HPDE6-E6E7 (cell line): ENCODE results near the gene DNASE1L2.
"Not testable (repeated sequence)": the region's sequence is repeated elsewhere in the genome, so short reads cannot be mapped to it uniquely, and the experiment has no call there.

ENCODE experiments used
- DNase-seq: peaks from one replicate; pipeline ENCODE4 v3.0.0; 2011; ENCODE audit warnings: missing footprints; ENCODE audit errors: extremely low spot score

The DNASE1L2 gene

GRCh38 chr16:2203119-2203688, 33.0 kb upstream of the DNASE1L2 start:
- not testable (repeated sequence) for DNase-seq

- no peak for DNase-seq
Measured at GRCh38 chr16:2204416-2205103, 31.7 kb upstream of the DNASE1L2 start.

DNA sequence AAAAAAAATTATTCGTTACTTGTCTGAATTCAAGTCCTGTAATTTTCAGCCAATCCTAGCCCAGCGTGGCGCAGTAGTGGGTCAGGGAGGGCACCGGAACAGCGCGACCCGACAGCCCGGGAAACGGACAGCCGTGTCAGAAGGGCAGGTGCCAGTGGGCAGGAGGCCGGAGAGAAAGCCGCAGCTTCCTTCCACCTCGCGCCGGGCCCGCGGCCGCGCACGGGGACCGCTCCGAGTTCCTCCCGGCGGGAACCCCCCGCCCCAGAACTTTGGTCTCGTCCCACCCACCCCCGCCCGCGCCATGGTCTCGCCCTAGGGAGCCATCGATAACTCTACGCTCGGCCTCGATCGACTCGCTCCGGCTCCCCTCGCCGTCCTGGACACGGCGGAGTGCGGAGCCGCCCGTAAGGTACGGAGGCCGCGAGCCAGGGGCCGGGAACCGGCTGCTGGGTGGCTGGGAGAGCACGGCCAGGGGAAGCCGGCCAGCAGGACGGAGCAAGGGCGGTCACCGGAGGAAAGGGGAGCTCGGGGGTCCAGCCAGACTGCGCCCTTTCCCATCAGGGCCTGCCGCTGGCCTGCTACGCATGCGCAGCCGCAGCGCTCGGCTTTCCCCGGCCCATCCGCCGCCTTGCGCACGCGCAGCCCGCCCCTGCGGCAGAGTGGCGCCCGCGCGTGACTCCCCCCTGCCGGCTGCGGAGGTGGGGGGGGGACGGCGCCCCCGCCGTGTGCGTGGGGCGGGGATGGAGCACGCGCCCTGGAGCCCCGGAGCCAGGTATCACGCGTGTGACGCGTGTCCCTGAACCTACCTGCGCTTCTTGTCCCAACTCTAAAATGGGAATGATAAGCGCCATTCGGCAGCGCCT, 30.9 kb upstream of the DNASE1L2 start, which contains the start of gene MLST8:
Gene MLST8 (plus strand): TSS at position 351 of the 863 bp plus-strand sequence. CDS start 632 bp downstream, outside the sequence.
- peak; percentile 97 for DNase-seq

- DNase-seq, result no peak
Measured at GRCh38 chr16:2205967-2206313, 30.3 kb upstream of the DNASE1L2 start.

DNA sequence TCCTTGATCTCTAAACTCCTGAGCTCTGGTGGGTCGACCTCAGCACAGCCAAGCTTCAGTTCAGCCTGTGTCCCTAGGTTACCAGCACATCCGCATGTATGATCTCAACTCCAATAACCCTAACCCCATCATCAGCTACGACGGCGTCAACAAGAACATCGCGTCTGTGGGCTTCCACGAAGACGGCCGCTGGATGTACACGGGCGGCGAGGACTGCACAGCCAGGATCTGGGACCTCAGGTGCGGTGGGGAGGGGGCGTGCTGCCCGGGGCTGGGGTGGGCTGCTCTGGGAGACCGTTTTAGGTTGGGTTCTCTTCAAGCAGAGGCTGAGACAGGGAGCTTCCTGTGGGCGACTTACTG, 29.8 kb upstream of the DNASE1L2 start:
- DNase-seq, result no peak

GRCh38 chr16:2206780-2207433, 29.3 kb upstream of the DNASE1L2 start:
- DNase-seq, result no peak

GRCh38 chr16:2207872-2208271, 28.4 kb upstream of the DNASE1L2 start:
- no peak for DNase-seq

- no peak for DNase-seq
Measured at GRCh38 chr16:2208308-2208707, 27.9 kb upstream of the DNASE1L2 start.

GRCh38 chr16:2208772-2209171, 27.5 kb upstream of the DNASE1L2 start:
- DNase-seq, result no peak

- DNase-seq, result no peak
Measured at GRCh38 chr16:2209258-2210008, 26.8 kb upstream of the DNASE1L2 start.

DNA sequence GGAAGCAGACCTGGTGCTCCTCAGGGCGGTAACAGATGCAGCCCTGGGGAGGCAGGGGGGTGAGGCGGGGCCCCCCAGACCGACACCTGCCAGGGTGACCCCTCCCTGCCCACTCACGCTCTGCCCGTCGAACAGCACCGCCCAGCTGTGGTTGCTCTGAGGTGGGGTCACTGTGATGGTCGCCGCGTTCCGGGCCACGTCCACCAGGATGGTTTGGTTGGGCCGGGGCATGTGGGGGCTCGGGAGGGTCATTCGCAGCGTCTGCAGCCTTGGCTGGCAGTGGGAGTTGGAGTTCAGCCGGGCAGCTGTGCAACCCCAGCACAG, 26.3 kb upstream of the DNASE1L2 start:
- no peak for DNase-seq

DNA sequence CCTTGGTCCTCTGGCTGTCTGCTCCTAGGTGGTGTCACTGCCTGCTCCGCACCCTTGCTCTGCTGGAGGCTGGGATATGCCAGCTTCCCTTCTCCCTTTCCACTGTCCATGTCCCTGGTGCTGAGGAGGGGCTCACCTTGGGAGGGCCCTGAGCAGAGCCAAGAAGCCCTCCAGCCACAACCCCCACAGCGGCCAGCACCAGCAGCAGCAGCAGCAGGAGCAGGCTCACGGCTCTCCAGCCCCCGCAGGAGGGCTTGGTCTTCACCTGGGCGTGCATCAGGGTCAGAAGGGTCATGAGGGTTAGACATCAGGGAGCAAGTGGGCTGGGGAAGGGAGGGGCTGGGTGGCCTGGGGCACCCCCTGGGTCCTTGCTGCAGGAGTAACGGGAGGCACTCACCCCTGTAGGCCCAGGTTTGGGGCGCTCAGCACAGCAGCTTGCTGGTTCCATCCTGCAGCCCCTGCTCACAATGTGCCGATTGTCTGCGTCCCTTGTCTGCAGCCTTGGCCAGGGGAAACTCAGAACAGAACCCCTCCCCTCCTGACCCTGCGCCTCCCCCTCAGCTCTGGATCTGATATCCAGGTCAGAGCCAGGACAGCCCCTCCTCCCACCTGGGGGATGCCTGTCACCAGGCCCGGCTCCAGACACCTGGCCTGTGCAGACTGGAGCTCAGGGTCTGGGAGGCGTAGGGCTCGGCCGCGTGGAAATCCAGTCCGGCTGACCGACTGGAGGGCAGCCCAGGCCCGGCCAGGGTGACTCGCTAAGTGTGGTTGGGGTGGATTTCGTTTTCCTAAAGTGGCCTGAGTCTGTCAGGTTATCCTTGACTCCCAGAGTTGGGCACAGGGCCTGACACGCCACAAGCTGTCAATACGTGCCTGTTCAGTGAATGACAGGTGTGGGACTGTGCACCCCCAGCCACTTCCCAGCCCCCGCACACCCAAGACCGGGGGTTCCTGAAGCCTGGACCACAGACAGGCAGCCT, 25.6 kb upstream of the DNASE1L2 start, which contains the start of gene BRICD5:
Gene BRICD5 (minus strand): TSS at position 478 of the 980 bp plus-strand sequence. CDS start 30 bp downstream, at position 448.
- no peak for DNase-seq

DNA sequence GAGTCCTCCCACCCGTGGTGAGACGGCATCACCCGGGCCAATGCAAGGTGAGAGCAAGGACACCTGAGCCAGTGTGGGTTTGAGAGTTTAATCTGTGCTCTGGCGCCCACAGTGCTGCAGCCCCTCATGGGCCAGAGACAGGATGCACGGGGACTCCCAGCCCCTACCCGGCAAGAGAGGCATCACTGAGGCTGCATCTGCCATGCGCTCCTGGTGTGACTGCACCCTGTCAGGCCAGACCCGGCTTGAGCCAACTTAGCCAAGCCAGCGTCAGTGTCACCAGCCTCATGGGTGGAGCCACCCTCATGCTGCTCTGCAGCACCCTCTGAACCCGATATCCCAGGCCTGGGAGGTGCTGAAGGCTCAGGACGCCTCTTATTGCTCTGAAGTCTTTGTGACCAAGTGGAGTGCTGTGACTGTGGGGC, 24.3 kb upstream of the DNASE1L2 start:
- DNase-seq, result no peak

DNA sequence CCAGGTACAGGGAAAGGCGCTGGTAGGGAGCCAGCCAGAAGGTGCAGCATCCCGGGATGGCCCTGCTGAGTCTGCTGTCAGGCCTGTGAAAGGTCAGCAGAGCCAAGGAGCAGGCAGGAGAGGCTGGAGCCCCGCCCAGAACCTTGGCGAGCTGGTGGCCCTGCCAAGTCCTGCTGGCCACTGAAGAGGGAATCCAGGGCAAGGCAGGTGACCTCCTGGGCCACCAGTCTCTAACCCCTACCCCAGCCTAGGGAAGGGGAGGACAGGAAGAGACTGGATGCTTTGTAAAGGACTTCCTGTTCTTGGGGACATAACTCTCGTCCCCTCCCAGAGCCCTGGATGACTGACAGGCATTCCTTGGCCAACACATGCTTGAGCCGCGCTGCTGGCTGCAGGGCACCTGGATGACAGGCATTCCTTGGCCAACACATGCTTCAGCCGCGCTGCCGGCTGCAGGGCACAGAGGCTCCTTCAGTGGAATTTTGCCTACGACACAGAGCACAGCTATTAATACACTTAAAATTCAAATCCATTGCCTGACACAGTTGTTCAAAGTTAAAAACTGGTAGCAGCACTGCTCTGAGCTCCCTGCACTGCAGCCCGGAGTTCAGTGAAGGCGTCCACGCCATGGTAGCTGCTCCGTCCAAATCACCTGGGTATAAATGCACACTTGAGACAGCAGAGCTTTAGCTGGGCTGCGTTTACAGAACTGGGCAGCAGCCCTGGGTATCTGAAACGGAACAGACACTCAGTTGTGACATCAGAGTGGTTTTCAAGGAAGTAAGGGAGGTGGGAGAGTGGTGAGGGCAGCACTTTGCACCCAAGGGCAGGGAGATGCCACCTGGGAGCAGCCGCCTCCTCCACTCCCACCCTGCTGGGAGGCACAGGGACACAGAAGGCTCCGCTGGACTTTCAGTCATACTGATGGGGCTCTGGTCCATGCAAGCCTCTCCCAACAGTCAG, 23.6 kb upstream of the DNASE1L2 start:
- DNase-seq, result no peak

DNA sequence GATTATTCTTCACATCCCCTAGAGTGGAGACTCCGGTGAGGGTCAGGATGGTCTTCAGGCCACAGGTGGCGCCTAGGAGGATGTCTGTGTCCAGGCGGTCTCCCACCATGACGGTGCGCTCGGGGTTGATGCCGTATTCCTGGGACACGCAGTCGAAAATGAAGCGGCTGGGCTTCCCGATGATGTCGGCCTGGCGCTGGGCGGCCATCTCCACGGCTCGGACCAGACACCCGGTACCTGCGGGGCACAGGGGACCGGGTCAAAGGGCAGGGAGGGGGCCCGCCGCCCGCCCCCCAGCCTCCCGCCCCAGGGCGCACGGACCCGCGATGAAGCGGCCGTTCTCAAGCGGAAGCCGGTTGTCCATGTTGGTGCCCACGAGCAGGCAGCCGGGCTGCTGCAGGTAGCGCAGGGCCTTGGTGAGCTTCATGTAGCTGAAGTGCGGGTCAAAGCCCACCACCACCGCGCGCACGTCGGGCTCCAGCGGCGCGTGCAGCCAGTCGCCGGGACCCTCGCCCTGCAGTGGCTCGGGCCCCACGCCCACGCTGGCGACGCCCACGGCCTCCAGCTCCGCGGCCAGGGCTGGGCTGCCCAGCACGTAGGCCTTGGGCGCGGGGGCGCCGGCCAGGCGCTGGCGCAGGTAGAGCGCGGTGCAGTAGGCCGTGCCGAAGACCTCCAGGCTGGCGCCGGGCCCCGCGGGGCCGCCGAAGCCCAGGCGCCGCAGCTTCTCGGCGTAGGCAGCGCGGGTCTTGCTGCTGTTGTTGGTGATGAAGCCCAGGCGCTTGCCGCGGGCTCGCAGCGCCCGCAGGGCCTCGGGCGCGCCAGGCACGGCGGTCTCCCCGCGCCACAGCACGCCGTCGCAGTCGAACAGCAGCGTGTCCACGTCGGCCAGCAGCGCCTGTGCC, 22.2 kb upstream of the DNASE1L2 start:
- DNase-seq, result no peak

- no peak for DNase-seq
Measured at GRCh38 chr16:2214719-2214968, 21.6 kb upstream of the DNASE1L2 start, which contains the start of gene PGP. Gene PGP, minus strand, starts transcription at chr16:2214840. Its CDS starts 63 bp downstream, at chr16:2214777.

GRCh38 chr16:2216330-2216729, 19.9 kb upstream of the DNASE1L2 start:
- no peak for DNase-seq

DNA sequence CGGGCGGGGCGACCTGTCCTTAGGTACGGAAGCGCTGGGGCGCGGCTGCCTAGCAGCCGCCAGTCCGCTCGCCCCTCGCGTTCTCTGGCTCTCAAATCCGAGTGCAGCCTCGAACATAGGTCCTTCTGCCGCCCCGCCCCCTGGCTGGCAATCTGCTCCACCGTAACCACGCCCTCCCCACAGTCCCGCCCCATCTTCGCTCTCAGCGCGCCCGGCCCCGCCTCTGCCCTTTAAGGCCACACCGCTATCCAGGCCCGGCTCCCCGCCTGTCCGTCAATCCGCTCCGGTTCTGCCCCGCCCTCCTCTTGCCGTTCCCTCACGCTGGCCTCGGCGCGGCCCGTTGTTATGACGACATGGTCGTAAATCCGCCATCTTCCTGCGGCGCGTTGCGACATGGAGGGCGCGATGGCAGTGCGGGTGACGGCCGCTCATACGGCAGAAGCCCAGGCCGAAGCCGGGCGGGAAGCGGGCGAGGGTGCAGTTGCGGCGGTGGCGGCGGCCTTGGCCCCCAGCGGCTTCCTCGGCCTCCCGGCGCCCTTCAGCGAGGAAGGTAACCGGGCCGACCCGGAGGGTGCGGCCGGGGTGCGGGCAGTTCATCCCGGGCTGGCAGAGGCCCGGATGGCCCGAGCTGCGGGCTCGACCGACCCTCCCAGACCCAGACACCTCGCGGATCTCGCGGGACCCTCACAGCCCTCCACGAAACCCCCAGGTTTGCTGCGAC, 12.9 kb upstream of the DNASE1L2 start, which contains the start of gene E4F1:
Gene E4F1 (plus strand): TSS at position 371 of the 721 bp plus-strand sequence. CDS start 23 bp downstream, at position 394.
- peak; percentile 99 for DNase-seq
